HT1080 (cell line): ENCODE measurements around the gene ADORA1. TPM values are rescaled to one million over a fixed set of nuclear protein-coding genes. Genes with fewer than 3 reads are reported as not detected.

ENCODE experiments used
- DNase-seq: peaks from one replicate; pipeline ENCODE4 v3.0.0-alpha.2; 2015; ENCODE audit warnings: low read depth
- total RNA-seq: library from RNA; depleted of rRNA; stranded (reverse); fragments of >200 nt; shearing (Covaris generic); gene quantifications from 2 replicates; pipeline ENCODE4 v1.2.3, GENCODE V29; 2014

Gene ADORA1
- total RNA-seq, 1 experiment from 2014 or later: 3.8 TPM

DNA sequence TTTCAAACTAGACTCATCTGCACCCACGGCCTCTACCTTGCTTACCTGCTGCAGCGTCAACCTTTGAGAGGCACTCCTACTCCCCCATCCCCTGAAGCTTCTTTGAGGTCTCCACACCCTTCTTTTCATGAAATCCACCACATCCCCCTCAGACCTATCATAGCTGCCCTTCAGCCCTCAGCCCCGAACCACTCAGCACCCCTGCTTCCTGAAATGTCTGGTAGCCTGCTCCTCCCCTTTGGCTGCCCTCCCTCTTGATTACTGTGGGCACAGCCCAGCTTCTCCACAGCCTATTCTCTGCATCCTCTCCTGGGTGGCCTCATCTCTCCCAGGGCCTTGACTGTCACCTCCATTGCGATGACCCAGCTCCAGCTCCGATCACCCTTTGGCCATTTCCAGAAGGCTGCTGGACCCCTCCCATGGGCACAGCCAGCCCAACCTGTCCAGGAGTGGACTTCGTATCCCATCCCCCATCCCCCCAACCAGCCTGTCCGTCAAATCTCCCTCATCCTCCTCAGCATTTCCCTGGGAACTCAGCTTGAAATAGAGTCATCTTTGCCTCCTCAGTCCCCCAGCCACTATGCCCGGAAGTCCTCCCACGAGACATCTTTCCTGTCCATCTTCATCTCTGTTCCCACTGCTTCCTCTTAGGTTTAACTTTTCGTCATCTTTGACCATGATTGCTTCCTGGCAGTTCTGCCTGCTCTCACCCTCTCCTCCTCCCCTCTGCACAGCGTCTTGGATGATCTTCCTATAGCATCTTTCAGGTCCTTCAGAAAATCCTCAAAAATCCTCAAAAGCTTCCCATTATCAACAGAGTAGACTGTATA, 6.1 kb upstream of the ADORA1 start:
- no peak for DNase-seq

DNA sequence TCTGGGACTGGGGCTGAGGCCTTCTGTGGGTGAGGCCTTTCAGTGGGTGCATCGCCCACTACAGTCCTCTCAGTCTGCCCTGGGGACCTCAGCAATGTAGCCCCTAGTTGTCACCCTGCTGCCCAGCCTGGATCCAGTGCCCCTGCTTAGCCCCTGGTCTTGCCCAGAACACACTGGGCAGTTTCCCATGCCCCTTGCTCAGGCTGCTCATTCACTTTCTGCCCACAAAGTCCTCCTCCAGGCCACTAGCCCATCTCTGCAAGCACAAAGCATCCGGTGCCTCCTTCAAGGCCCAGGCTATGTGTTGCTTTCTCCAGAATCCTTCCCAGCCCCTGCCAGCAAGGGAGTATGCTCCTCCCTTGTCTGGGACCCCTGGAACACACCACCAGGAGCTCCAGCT, 5.4 kb upstream of the ADORA1 start:
- DNase-seq: no peak

DNA sequence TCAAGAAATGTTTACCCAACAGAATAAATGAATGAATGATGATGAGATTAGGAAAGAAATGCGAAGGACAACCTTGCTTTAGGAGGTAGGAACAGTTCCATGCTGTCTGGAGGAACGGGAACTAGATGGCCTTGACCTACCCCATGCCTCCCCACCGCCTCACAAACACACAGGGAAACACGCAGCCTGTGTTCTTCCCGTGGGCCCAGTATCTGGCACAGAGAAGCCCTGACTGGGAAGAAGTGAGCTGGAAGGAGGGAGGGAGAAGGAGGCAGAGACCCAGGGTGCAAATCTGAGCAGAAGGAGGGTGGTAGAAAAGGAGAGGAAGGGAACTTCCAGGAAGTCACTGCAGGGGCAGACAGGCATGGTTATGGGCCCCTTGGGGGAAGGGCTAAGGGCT, 3.5 kb upstream of the ADORA1 start:
- DNase-seq: no peak

DNA sequence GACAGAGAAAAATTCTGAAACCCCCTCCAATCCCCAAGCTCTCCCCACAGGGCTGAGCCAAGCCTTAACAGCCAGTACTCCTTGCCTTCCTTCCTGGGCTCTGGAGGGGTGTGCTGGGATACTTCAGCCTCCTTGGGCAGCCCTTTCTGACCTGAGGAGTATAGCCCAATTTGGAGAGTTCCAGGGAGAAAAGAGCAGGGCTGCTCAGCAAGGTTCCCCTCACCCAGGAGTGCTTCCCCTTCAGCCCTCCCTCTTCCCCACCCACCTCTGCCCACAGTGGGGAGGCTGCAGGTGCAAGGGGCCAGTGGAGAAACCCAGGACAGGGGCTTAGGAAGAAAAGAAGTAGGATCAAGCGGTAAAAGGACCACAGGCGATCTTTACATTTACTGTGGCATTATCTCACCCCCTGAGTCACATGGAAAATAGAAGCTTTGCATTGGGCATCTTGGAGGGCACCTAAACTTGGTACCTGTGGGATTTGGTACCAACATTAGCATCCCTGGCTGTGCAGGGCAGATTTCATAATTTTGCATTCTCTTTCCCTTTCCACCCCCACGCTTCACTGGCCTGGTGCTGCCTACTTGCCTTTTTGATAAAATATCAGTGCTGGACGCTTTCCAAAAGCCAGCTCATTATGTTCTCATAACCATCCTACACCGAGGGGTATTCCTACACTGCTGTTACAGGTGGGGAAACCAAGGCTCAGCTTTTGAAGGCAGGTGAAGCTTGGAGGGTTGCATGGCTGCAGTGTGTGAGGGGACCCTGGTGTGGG, 2.8 kb upstream of the ADORA1 start:
- peak; percentile 51 for DNase-seq

DNA sequence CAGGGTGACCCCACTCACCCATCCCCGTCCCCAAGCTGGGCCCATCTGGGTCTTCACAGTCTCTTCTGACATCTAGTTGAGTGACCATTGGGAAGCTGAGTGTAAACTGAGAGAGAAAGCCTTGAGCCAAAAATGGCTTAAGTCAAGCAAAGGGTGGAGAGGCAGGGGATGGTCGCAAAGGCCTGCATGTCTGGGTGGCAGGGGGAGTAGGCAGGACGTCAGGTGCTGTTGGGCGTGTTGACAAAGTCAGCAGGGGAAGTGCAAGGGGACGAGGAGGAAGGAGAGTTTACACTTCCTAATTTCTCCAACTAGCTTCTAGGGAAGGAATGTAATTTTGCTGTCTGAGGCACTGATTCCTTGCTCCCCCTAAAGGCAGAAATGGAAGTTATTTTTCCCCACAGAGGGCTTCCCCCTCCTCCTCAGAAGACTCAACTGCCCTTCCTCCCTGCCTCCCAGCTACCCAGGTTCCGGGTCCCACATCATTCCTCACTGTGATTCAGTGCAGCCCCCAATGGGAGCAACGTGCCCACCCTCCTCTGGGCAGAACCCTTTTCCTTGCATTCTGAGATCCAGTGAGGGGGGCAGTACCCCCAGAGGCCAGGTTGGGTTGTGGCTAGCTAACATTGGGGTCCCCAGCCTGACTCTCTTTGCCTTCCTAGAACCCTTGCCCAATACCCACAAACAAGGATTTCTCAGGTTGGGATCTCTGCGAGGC, 1.2 kb upstream of the ADORA1 start:
- DNase-seq: peak; percentile 46

DNA sequence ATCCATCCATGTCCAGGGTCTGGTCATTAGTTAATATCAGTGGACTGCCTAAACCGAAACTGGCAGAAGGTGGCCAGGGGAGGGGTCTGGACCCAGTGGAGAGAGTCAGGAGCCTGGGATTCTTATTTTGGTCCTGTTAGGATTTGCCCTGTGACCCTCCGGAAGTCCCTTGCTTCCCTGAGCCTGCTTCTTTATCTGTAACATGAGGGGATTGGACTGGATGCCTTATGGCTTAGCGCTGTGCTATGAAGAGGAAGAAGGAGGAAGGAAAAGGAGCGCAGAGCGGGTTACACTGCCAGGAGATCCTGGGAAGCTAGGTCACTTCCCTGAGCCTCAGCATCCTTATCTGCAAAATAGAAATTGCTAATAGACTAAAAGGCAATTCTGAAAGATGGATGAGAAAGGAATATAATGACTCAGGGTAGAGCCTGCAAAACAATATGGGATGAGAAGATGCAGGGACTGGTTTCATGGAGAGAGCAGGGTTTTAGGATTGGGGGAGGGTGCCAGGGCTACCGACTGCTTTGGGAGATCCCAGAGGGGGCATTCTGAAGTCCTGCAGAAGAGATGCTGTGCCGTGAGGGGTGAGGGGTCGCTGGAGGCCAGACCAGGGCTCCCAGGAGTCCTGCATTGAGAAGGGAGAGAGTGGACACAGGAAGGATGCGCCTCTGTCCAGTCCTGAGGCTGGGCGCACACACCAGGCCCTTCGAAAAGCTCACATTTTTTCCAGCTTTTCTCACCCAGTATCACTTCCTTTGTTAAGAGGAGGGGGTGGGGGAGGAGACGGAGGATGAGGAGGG, 460 bp upstream of the ADORA1 start:
- DNase-seq: no peak

DNA sequence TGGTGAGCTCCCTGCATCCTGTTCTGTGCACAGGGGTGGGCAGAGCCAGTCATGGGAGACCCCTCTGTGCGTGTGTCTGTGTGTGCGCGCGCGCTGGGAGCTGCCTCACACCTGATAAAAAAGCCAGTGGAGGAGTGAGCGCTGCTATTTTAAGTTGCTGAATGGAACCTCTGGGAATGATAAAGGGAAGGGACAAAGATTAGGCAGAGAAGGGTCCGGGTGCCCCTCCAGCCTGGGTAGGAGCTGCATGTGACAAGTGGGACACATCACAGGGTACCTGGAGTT, 847 bp downstream of the ADORA1 start:
- no peak for DNase-seq

DNA sequence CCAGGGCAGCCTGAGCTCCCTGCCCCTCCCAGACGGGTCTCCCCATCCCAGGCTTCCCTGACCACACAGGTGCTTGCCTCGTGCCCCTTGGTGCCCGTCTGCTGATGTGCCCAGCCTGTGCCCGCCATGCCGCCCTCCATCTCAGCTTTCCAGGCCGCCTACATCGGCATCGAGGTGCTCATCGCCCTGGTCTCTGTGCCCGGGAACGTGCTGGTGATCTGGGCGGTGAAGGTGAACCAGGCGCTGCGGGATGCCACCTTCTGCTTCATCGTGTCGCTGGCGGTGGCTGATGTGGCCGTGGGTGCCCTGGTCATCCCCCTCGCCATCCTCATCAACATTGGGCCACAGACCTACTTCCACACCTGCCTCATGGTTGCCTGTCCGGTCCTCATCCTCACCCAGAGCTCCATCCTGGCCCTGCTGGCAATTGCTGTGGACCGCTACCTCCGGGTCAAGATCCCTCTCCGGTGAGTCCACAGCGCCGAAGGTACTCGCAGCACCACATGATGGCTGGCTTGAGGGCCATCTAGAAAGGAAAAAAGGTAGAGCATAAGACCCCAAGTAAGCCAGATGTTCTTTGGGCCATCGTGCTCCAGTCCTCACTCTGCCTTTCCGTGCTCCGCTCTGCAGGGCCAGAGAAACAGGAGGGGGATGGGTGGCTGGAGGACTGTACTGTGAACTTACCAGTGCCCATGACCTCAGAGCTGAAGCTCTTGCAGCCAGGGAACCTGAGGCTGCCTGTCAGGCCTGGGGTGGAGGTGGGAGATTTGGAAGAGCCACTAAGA, 1.4 kb downstream of the ADORA1 start:
- no peak for DNase-seq

DNA sequence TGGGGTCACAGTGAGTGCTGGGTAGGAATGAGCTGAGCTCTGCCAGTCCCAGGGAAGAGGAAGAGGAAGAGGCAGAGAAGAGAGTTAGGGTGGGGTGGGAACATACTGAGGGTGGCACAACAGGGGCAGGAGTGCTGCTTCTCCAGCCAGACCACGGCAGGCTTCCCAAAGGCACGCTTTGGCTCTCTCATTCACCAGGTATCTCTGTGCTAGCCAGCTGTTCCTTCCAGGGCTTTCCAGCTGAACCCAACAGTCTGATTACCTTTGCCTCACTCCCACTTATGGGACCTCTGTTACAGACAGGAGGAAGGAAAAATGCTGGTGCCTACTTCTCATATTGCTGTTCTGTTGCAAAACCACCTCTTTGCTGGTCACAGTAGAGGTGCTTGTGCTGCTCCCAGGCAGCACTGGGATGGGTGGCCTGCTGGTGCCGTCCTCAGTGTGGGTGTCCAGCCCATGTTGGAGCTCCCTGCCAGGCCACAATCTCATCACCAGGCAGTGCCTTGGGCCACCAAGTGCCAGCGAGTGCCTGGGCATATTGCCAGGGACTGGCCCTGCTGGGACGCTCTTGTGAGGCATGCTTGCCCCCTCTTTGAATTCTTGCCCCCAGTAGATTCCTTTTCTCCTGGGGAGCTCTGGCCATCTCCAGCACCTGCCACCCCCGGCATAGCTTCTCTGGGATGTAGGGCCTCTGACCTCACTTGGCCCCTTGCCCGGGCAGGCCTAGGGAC, 2.1 kb downstream of the ADORA1 start:
- no peak for DNase-seq

DNA sequence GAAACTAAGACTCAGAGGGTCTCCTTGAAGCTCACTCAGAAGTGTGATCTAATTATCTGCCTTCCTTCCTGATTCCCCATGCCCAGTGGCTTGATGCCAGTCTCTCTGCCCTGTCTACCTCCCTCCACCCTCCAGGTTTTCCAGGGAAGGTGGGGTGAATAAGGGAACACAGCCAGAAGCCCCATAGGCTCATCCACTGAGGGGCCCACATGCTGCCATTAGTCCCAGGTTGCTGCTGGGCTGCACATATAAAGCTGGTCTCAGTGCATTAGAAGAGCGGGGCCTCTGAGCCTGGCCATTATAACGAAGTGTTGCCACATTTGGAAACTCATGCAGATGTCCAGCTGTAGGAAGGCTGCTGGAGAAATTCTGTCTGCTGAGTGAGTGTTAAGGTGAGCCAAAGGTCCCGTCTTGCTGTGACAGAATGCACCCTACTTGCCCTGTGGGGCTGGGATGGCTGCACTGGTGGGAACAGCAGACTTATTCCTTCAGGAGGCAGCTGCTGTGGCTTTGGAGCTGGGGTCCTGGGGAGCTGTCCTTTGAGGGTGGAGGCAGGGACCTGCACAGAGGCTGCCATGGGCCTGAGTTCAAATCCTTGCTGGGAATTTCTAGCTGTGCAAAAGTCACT, 2.9 kb downstream of the ADORA1 start:
- no peak for DNase-seq

DNA sequence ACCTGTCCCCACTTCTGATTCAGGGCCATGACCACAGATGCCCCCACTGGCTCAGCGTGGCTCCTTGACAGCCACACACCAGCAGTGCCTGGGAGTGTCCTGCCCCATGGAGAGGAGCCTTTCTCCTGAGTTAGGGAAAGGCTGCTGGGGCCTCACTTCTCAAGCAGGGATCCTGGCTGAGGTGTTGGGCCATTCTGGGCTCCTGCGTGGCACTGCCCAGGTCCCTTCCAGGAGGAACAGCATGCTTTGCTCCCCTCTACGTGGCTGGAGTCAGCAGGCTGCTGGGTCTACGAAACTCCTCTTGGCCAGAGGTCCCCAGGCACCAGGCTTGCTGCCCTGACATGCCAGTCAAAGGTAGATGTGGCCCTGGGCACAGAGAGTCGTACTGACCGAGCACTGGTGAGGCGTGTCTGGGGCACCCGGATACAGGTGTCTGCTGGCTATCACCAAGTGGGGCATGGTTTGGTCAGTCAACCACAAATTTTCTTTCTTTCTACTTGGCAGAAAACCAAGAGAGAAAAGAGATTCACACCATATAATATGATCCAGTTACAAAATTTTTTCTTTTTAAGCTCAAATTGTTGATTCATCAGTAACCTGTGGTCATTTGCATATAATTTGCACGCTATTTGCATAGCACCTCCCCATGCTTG, 4.1 kb downstream of the ADORA1 start:
- no peak for DNase-seq

DNA sequence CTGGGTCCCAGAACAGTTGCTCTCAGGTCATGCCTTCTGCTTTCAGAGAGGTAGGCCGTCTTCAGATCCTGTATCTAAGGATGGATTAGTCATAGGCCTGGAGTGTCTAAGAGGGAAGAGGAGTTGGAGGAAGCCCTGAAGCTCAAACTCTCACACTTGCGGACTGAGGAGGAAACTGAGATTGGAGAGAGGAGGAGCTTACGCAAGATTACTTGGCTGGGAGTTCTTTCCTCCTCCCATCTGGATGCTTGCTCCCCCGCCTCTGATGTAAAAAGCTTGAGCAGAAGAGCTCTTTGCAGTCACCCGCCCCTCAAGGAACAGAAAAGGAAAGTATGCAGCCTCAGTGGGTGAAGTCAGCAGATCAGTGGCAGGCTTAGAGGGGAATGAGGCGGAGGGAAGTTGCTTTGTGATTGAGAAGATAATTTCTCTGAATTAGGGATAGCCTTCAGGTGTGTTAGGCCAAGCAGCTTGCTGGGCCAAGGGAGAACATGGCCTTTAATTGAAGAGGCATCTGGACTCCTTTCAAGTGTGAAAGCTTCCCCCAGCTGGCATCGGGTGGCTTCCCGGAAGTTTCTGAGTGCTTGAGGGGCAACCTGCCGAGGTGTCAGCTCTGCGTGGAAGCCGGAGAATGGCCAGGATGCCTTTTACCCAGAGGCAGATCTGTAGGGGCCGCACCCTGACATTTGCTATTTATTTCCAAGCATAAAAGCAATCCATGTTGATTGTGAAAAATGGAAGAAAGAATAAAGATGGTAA, 6.6 kb downstream of the ADORA1 start:
- DNase-seq: peak; percentile 57

DNA sequence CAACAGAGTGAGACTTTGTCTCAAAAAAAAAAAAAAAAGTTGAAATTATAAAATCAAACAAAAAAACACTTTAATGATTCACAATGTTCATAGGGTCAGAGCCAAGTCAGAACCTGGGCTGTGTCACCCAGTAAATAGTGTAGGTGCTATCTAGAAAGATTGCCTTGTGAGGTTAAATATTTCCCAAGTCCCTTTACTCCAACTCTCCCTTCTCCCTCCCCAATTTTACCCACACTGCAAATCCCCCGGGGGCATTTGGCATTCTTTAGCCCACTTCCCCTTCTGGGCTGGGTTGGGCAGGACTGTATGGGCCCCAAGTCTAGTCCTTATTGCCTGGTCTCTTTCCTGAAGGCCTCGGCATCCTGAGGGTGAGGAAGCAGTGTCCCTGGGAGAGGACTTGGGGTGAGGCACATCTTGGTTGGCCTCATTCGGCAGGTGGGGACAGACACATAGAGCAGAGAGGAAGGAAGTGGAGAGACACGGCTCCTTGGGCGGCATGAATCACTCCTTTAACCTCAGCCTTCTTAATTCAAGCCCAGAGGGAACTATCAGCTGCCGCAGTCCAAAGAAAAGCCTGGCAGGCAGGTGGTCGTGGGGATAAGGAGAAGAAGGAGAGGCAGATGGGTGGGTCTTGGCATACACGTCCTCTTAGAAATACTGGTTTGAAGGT, 8.2 kb downstream of the ADORA1 start:
- DNase-seq: peak; percentile 74

DNA sequence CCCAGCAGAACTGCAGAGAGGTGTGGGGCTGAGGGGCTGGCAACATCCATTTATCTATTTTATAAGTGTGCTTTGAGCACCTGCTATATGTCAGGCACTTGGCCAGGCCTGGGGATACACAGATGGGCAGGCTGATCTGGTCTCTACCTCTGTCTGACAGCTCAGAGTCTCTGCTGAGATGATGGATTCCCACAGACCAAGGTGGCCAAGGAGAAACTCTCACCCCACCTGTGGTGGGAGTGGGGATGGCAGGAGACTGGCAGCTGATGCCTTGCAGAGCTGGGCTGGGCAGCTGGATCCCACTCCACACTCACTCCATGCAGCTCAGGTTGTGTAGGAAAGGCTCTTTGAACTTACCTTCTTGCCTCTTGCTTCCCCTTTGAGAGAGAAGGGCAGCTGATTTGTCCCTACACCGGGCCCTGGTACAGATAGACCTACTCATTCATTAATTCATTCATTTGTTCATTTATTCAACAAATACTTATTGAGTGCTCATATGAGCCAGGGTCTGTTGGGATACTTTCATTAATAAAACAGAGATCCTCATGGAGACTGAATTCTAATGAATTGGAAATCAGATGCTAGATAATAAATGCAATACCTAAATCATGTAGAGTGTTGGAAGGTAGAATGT, 9.0 kb downstream of the ADORA1 start:
- DNase-seq: no peak

DNA sequence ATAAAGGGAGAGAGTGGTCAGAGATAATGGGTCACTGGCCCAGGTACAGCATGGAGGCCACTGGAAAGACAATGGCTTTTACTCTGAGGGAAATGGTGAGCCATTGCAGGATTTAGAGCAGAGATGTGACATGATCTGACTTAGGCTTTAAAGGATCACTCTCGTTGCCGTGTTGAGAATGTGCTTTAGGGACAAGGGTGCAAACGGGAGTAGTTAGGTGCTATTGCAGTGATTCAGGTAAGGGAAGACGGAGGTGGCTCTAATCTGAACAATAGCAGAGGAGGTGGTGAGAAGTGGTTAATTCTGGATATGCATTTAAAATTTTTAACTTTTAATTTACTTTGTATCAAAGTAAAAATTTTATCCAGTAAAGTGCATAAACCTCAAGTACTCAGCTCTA, 9.8 kb downstream of the ADORA1 start:
- no peak for DNase-seq

DNA sequence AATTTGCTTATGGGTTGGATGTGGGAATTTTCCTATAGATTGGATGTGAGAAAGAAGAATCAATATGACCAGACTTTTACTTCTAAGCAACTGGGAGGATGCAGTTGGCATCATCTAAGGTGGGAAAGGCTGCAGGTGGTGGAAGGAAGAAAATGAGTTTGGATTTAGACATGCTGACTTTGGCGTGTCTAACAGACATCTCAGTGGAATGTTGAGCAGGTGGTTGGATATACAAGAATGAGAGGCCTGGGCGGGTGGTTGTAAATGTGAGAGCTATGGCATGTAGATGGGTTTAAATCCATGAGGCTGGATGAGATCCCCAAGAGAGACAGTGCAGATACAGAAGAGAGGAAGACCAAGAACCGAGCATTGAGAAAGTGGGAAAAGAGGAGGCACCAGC, 10.5 kb downstream of the ADORA1 start:
- no peak for DNase-seq

DNA sequence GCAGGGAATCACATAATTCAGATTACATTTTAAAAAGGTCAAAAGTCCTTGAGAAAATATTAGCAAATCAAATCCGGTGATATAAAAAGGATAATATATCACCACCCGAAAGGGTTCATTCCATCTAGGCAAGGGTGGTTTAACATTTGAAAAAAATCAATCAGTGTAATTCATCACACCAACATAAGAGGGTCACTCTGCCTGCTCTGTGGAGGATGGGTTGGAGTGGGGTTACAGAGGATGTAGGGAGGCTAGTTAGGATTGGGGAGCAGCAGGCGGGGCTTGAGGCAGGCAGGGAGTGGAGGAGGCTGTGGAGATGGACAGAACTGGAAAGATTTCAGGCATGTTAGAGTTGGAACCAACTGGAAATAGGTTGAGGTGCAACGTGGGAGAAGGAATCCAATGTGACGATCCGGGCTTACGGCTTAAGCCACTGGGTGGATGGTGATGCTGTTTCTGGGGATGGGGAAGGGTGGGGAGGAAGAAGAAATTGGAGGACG, 12.5 kb downstream of the ADORA1 start:
- DNase-seq: no peak
